Loucy (cell line): ENCODE results near the gene SIGLEC7.

Experiments used
- CTCF ChIP-seq: fragments of 200-600 bp; sonication (generic); conservative IDR thresholded peaks from 2 replicates; pipeline ENCODE4 v1.5.1; 2014; ENCODE audit warnings: mild to moderate bottlenecking, antibody characterized with exemption, low read length
- EZH2phosphoT487 ChIP-seq: fragments of 200-600 bp; IDR thresholded peaks from 2 replicates; pipeline ENCODE4 v1.6.1; 2018; ENCODE audit warnings: antibody characterized with exemption, mild to moderate bottlenecking, moderate library complexity, borderline replicate concordance

- TF ChIP-seq CTCF = no peak
- TF ChIP-seq EZH2phosphoT487 = no peak
Measured at GRCh38 chr19:51146751-51147150, 4.7 kb downstream of the SIGLEC7 start.
